ENCODE measurements around the gene ERF.
A peak's percentile ranks its signal among the peaks of the same experiment; 100 is the strongest.

Gene ERF

GRCh38 chr19:42254850-42255765, at the start of gene ERF:
ERF (minus strand) TSS chr19:42255128; CDS start chr19:42254999, 129 bp downstream.
- peak; percentile 58 to 98 (median 91) for DNase-seq

DNA sequence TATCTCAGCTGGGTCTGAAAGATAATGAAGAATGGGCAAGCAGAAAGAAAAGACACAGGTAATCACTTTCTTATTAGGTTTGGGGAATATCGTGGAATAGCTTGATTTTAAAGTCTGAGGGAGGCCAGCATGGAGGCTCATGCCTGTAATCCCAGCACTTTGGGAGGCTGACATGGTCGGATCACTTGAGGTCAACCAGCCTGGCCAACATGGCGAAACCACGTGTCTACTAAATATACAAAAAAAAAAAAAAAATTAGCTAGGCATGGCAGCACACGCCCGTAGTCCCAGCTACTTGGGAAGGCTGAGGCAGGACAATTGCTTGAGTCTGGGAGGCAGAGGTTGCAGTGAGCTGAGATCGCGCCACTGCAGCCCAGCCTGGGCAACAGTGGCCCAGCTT, 48.9 kb upstream of the ERF start:
- DNase-seq: no peak

DNA sequence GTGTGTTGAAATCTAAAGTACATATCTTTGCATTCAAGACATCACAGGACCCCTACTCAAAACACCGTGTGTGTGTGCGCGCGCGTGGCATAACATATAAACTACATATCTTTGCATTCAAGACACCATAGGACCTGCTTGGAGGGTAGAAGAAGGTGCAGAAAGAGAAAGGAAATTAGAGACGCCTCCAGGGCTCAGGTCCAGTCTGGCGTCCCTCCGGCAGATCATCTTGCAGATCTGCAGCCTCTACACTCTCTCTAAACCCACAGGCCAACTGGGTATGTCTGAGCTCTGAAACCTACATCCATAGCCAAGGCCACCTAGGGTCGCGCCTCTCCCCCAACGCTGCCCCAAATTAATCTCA, 48.2 kb upstream of the ERF start:
- DNase-seq: no peak

DNA sequence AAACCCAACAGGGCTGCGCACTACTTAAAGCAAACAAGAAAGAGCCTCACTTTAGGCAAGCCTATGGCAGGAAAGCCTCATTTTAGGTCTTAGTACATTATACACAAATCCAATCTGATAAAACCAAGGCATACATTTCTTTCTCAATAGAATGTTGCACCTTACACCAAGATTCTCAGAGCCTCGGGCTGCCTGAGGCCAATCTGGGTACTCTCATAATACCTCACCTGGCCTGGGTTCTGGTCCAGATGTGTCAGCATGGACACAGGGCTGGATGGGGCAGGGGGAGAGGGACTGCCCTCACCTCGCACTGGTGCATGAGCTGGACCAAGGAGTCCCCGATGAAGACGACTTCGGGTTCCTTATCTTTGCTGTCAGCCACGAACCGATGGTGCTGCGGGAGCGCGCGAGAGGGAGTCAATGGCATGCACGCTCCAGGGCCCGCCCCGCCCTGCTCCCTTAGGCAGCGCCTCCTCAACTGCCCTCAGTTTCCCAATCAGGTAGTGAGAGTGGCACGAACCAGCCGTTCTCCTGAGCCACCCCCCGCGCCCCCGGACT, 46.8 kb upstream of the ERF start, which contains the start of gene PRR19:
PRR19 (plus strand) TSS at position 487 of the 558 bp plus-strand sequence. CDS start 7,453 bp downstream, outside the sequence.
- peak in 17 of 56 donors; percentile 34 to 78 (median 65) for DNase-seq

- DNase-seq: no peak
Observed at GRCh38 chr19:42297039-42297438, 42.1 kb upstream of the ERF start.

- peak in 50 of 56 donors; percentile 23 to 89 (median 63) for DNase-seq
Observed at GRCh38 chr19:42295831-42296525, 41.0 kb upstream of the ERF start.

- DNase-seq: no peak
Observed at GRCh38 chr19:42295342-42295741, 40.4 kb upstream of the ERF start.

DNA sequence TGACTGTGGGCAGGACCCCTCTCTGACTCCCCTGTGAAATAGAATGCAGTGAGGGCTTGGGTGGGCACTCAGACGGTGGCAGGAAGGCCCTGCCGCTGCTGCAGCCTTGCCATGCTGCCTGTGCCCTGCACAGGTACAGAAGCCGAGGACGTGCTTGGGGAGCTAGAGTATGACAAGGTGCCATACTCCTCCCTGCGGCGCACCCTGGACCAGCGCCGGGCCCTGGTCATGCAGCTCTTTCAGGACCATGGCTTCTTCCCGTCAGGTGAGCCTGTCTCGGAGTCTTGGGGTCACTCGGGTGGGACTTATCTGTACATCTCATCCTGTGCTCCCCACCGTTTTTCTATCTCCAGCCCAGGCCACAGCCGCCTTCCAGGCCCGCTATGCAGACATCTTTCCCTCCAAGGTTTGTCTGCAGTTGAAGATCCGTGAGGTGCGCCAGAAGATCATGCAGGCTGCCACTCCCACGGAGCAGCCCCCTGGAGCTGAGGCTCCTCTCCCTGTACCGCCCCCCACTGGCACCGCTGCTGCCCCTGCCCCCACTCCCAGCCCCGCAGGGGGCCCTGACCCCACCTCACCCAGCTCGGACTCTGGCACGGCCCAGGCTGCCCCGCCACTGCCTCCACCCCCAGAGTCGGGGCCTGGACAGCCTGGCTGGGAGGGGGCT, 39.7 kb upstream of the ERF start:
- DNase-seq: no peak

- DNase-seq: no peak
Observed at GRCh38 chr19:42293948-42294347, 39.0 kb upstream of the ERF start.

GRCh38 chr19:42293540-42293939, 38.6 kb upstream of the ERF start:
- DNase-seq: no peak

- no peak for DNase-seq
Observed at GRCh38 chr19:42292963-42293362, 38.0 kb upstream of the ERF start.

- no peak for DNase-seq
Observed at GRCh38 chr19:42292042-42292960, 37.4 kb upstream of the ERF start.

GRCh38 chr19:42291435-42291810, 36.5 kb upstream of the ERF start:
- no peak for DNase-seq

DNA sequence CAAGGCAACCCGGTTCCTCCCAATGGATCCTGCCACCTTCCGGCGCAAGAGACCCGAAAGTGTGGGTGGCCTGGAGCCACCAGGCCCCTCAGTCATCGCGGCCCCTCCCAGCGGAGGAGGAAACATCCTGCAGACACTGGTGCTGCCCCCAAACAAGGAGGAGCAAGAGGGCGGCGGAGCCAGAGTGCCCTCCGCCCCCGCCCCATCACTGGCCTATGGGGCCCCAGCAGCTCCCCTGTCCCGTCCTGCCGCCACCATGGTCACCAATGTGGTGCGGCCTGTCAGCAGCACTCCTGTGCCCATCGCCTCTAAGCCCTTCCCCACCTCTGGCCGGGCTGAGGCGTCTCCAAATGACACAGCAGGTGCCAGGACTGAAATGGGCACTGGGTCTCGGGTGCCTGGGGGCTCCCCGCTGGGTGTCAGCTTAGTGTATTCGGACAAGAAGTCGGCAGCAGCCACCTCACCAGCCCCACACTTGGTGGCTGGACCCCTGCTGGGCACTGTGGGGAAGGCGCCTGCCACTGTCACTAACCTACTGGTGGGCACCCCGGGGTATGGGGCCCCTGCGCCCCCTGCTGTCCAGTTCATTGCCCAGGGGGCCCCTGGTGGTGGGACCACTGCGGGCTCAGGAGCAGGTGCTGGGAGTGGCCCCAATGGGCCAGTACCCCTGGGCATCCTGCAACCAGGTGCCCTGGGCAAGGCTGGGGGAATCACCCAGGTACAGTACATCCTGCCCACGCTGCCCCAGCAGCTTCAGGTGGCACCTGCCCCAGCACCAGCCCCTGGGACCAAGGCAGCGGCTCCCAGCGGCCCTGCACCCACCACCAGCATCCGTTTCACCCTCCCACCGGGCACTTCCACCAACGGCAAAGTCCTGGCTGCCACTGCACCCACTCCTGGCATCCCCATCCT, 35.9 kb upstream of the ERF start:
- DNase-seq: no peak

GRCh38 chr19:42290136-42290522, 35.2 kb upstream of the ERF start:
- DNase-seq: no peak

GRCh38 chr19:42289556-42290041, 34.7 kb upstream of the ERF start:
- DNase-seq: no peak

DNA sequence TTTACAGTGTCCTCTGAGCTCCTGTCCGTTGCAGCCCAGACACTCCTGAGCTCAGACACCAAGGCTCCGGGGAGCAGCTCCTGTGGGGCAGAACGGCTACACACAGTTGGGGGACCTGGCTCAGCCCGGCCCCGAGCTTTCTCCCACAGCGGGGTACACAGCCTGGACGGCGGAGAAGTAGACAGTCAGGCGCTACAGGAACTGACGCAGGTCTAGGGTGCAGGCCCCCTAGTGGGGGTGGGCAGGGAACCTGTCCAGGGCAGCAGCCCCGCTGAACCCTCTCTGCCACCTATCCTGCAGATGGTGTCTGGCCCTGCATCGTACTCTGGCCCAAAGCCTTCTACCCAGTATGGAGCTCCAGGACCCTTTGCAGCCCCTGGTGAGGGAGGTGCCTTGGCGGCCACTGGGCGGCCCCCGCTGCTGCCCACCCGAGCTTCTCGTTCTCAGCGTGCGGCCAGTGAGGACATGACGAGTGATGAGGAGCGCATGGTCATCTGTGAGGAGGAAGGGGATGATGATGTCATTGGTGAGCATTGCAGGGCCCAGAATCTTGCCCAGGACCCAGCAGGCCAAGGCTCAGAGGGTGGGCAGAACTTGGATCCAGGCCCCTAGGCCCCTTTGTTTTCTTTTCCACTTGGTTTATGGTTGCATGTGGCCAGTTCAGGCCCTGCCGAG, 34.1 kb upstream of the ERF start:
- DNase-seq: no peak

- no peak for DNase-seq
Observed at GRCh38 chr19:42288387-42288786, 33.5 kb upstream of the ERF start.

- no peak for DNase-seq
Observed at GRCh38 chr19:42287827-42288107, 32.8 kb upstream of the ERF start.

All from nucleus accumbens (tissue), 56 donors.